ENCODE results near the gene CD300LB. TPM values are rescaled to one million over a fixed set of nuclear protein-coding genes. Genes with fewer than 3 reads are reported as not detected.

The CD300LB gene
- polyA plus RNA-seq, 3 donors: 88.0 to 102 (median 92.9) TPM

DNA sequence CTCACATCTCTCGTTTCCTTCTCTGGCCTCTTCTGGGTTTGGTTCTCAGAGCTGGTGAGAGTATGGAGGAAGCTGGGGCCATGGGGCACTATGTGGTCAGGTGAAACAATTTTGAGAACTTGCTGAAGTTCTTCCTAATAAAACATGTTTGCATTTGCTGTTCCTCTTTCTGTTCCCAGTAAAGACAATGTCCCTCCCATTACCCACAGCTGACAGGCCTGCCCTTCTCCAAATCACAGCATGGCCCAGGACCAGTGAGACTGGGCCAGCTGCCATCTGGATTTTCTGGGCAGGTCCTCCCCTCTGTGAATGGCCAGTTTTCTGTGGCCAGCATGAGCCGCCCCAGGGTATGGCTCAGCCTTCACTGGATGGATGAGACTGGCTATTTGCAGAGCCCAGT lies 36.1 kb upstream of the CD300LB start, which contains the start of gene CD300H:
Gene CD300H (minus strand): TSS at position 113 of the 400 bp plus-strand sequence.
- H3K27ac Mint-ChIP-seq: peak within 1 kb of the TSS; percentile 87 to 96 (median 93)
- peaks cover 67% of the 10 kb centered on the region for H3K4me1 Mint-ChIP-seq

DNA sequence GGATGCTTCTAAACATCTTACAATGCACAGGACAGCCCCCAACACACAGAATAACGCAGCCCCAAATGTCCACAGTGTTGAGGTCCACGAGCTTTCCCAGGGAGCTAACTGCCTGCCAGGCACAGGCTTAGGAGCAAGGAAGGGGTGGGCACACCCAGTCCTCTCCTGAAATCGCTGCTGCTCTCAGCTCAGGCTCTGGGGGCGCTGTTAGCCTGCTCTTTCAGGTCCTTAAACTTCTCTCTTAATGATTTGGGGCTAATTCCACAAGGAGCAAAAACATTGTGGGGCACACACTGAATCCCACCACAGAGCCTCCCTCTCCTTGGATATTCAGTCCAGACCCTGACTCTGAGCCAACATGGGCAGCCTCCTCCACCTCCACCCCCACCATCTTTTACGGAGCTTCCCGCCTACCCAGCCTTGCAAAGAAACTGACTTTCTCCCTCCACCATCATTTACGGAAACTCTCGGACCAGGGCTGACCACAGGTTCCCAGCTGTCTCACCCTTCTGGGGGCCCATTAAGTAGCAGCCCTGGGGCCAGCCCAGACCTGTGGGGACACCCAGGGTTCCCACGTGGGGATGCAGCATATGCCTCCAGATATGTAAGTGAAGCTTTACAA lies 35.0 kb upstream of the CD300LB start:
- peaks cover 29% of the 10 kb centered on the region for H4K20me1 ChIP-seq (ENCODE audit: insufficient read depth, low read length)
- Mint-ChIP-seq H3K27me3 (ENCODE audit: low read depth in 3 of 3) (peaks cover 3 to 9% (median 4%) of the 10 kb centered on the region in 3 donors), H3K27ac (peak overlapping the region; percentile 14 to 95 (median 86)), H3K36me3 (peaks cover 10 to 30% of the 10 kb centered on the region in 2 donors), H3K4me3 (peak overlapping the region; percentile 73 to 91), H3K4me1 (peaks cover 64% of the 10 kb centered on the region), H3K9me3 (peaks cover 0 to 3% (median 0%) of the 10 kb centered on the region in 7 donors)
- H3K9me3 ChIP-seq (replicated peaks in 1 of 2; ENCODE audit: control insufficient read depth in 1 of 2, insufficient read depth in 1 of 2, low read length in 2 of 2): no peaks in the 10 kb centered on the region
- H3K79me2 ChIP-seq (ENCODE audit: insufficient read depth, low read length): no peaks in the 10 kb centered on the region
- H3K27me3 ChIP-seq (ENCODE audit: control insufficient read depth in 2 of 2, insufficient read depth in 2 of 2, low read length in 2 of 2): no peaks in the 10 kb centered on the region
- peak overlapping the region; percentile 26 to 82 for H3K27ac ChIP-seq (ENCODE audit: low read depth in 1 of 2, low read length in 2 of 2)
- WGBS (ENCODE audit: insufficient coverage): 34% methylated on average over 7 of the region's 9 CpGs
- peaks cover 0 to 29% of the 10 kb centered on the region in 2 donors for H3K36me3 ChIP-seq (replicated peaks in 1 of 2; ENCODE audit: control insufficient read depth in 1 of 2, insufficient read depth in 2 of 2, low read length in 2 of 2)
- peak overlapping the region; percentile 41 for H2AFZ ChIP-seq (ENCODE audit: insufficient read depth, low read depth, low read length, poor library complexity, severe bottlenecking)
- intact Hi-C loops (cut with micrococcal nuclease): loop anchor here in 1 of 2 donors (5.0 to 10.0 kb wide), 2 partner anchors 81 to 169 kb away; partner anchors contain the start of gene RAB37
- TF ChIP-seq, protein P1, sequence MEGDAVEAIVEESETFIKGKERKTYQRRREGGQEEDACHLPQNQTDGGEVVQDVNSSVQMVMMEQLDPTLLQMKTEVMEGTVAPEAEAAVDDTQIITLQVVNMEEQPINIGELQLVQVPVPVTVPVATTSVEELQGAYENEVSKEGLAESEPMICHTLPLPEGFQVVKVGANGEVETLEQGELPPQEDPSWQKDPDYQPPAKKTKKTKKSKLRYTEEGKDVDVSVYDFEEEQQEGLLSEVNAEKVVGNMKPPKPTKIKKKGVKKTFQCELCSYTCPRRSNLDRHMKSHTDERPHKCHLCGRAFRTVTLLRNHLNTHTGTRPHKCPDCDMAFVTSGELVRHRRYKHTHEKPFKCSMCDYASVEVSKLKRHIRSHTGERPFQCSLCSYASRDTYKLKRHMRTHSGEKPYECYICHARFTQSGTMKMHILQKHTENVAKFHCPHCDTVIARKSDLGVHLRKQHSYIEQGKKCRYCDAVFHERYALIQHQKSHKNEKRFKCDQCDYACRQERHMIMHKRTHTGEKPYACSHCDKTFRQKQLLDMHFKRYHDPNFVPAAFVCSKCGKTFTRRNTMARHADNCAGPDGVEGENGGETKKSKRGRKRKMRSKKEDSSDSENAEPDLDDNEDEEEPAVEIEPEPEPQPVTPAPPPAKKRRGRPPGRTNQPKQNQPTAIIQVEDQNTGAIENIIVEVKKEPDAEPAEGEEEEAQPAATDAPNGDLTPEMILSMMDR (IDR thresholded peaks at IDR 0.05): peak; percentile 82
- peaks cover 75 to 87% of the 10 kb centered on the region in 2 donors for H3K4me1 ChIP-seq (ENCODE audit: control insufficient read depth in 1 of 2, insufficient read depth in 2 of 2, low read length in 2 of 2)
- H3K4me3 ChIP-seq (replicated peaks in 1 of 3; ENCODE audit: low read depth in 2 of 3, low read length in 3 of 3): peak overlapping the region in 2 of 3 experiments; percentile 37 to 79
- DNase-seq: peak in 2 of 3 donors; percentile 58 to 59
- H3K4me2 ChIP-seq (replicated peaks; ENCODE audit: extremely low read depth, low read length, poor library complexity, severe bottlenecking): peak overlapping the region; percentile 81
- H3K9ac ChIP-seq (ENCODE audit: insufficient read depth, low read length, poor library complexity, severe bottlenecking): peak overlapping the region; percentile 46

More for the DNA sequence above, 36.1 kb upstream of the CD300LB start, which contains the start of gene CD300H:
- 89% methylated on average over 1 of the region's 2 CpGs for WGBS (ENCODE audit: insufficient coverage)
- no peaks in the 10 kb centered on the region for H3K27me3 ChIP-seq (ENCODE audit: control insufficient read depth in 2 of 2, insufficient read depth in 2 of 2, low read length in 2 of 2)
- Mint-ChIP-seq H3K27me3 (ENCODE audit: low read depth in 3 of 3) (peaks cover 3 to 7% (median 7%) of the 10 kb centered on the region in 3 donors), H3K4me3 (peak within 1 kb of the TSS; percentile 73 to 91), H3K9me3 (peaks cover 0 to 14% (median 3%) of the 10 kb centered on the region in 7 donors), H3K36me3 (peaks cover 14 to 20% of the 10 kb centered on the region in 2 donors)
- no peaks in the 10 kb centered on the region for H3K79me2 ChIP-seq (ENCODE audit: insufficient read depth, low read length)
- peak within 1 kb of the TSS; percentile 81 for H3K4me2 ChIP-seq (replicated peaks; ENCODE audit: extremely low read depth, low read length, poor library complexity, severe bottlenecking)
- peaks cover 78 to 89% of the 10 kb centered on the region in 2 donors for H3K4me1 ChIP-seq (ENCODE audit: control insufficient read depth in 1 of 2, insufficient read depth in 2 of 2, low read length in 2 of 2)
- peak within 1 kb of the TSS; percentile 4 to 79 (median 37) for H3K4me3 ChIP-seq (replicated peaks in 1 of 3; ENCODE audit: low read depth in 2 of 3, low read length in 3 of 3)
- H3K27ac ChIP-seq (ENCODE audit: low read depth in 1 of 2, low read length in 2 of 2): peak within 1 kb of the TSS; percentile 67 to 82
- peak; percentile 51 to 79 (median 63) for DNase-seq
- intact Hi-C loops (cut with micrococcal nuclease): loop anchor here in 1 of 2 donors (5.0 to 10.0 kb wide), 2 partner anchors 80 to 167 kb away; partner anchors contain the start of gene RAB37
- H3K9ac ChIP-seq (ENCODE audit: insufficient read depth, low read length, poor library complexity, severe bottlenecking): peak within 1 kb of the TSS; percentile 46
- H4K20me1 ChIP-seq (ENCODE audit: insufficient read depth, low read length): peaks cover 23% of the 10 kb centered on the region
- TF ChIP-seq, protein P1 (IDR thresholded peaks at IDR 0.05): no peak
- H2AFZ ChIP-seq (ENCODE audit: insufficient read depth, low read depth, low read length, poor library complexity, severe bottlenecking): peak within 1 kb of the TSS; percentile 41
- H3K36me3 ChIP-seq (replicated peaks in 1 of 2; ENCODE audit: control insufficient read depth in 1 of 2, insufficient read depth in 2 of 2, low read length in 2 of 2): peaks cover 0 to 20% of the 10 kb centered on the region in 2 donors
- no peaks in the 10 kb centered on the region for H3K9me3 ChIP-seq (replicated peaks in 1 of 2; ENCODE audit: control insufficient read depth in 1 of 2, insufficient read depth in 1 of 2, low read length in 2 of 2)
